Stimulated activated CD8-positive, alpha-beta memory T cell treated with anti-CD3 and anti-CD28 coated beads, Interleukin-4, amount 100 ng/mL, for 48 hours (primary cell): Measurements from ENCODE around the gene TEAD2.
"Not testable (repeated sequence)": the region's sequence is repeated elsewhere in the genome, so short reads cannot be mapped to it uniquely, and the experiment has no call there.

Source experiments
- DNase-seq: peaks from one replicate; pipeline ENCODE4 v3.0.0-alpha.2; 2020

Gene TEAD2

DNA sequence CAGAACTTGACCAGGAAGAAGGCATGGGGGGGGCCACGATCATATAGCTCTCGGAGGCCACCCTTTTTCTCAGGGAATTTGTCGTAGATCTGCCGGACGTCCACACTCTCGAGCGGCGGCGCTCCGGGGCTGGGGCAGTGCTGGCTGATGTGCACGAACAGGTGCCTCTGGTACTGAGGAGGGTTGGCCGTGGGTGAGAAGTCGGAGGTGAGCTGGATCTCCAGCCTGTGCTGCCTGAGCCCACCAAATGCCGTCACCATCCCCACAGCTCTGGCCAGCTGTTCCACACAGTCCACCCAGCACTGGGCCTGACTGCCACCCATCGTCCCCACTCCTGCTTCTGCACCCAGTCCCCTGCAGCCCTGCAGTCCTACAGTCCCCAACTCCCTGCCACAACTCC, 15.0 kb downstream of the TEAD2 start:
- no peak for DNase-seq

DNA sequence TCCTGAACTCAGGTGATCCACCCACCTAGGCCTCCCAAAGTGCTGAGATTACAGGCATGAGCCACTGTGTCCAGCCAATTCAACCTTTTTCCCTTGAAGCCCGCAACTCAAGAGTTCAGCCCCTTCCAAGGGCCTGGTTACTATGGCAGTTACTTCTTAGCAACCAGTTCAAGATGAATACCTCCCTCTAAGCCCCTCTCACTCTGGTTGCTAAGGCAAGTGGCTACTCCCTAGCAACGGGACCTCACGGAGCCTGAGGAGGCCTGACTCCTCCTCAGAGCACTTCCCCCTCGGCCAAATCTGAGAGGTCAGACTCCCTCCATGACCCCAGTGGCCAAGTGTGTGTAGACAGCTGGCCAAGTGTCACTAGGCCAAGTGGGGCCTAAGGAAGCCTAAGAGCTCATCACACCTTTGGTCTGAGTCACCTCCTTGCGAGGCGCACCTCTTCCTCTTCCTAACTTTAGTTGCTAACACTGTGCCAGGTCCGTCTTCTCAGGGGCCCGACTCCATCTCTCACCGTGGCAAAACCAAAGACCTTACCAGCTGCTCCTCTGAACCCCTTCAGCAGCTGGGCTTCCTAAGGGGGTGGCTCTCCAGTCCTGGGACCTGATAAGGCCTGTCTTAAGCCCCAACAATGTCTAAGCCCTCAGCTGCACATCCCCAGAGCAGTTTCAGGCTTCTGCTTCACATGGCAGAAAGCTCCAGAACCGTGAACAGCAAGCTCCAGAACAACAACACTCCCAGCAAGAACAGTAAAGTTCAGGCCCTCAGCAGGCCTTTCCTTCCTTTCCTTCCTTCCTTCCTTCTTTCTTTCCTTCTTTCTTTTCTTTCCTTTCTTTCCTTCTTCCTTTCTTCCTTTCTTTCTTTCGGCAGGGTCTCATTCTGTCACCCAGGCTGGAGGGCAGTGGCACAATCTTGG, 17.5 kb downstream of the TEAD2 start:
- no peak for DNase-seq

GRCh38 chr19:49343123-49343522, 19.1 kb downstream of the TEAD2 start:
- DNase-seq = no peak

DNA sequence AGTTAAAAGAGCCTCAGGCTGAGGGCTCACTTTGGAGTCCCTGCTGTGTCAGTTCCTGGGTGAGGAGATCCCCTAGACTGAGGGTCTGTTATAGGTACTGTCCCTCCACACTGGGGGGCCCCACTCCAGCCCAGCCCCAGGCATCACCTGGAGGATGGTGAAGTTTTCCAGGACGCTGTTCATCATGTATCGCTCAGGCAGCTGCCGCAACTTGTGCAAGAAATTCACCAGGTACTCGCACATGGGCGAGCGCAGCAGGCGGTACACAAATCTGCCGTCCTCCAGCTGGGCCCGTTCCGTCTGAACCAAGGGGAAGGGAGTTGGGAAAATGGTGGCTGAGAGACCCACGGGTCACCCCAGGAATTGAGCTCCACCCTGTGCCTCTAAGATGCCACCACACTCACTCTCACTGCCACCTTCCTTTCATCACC, 19.9 kb downstream of the TEAD2 start:
- DNase-seq = no peak

GRCh38 chr19:49340865-49341718, 21.1 kb downstream of the TEAD2 start:
- DNase-seq = no peak

DNA sequence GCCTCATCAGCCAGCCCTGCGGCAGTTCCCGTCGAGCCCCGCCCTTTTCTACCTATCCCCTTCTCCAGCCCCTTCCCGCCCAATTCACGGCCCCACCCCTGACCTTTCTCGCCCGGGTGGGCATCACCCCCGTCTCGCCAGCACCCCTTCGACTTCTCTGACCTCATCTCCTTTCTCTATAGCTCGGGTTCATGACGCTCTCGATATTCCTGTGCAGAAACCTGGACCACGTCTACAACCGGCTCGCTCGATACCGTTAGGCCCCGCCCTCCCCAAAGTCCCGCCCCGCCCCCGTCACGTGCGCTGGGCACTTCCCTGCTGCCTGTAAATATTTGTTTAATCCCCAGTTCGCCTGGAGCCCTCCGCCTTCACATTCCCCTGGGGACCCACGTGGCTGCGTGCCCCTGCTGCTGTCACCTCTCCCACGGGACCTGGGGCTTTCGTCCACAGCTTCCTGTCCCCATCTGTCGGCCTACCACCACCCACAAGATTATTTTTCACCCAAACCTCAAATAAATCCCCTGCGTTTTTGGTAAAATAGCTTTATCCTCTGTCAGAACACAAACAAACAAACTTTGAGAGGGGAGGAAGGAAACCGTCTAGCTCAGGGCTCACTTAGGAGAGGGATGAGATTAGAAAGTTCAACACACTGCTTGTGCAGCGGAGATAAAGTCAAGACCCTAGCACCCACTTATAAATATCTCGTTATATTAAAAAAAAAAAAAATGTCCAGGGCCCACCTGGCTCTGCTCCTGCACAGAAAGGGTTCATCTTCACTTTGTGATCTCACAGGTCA, 21.9 kb downstream of the TEAD2 start:
- DNase-seq = no peak

GRCh38 chr19:49339301-49340068, 22.7 kb downstream of the TEAD2 start:
- DNase-seq = no peak

DNA sequence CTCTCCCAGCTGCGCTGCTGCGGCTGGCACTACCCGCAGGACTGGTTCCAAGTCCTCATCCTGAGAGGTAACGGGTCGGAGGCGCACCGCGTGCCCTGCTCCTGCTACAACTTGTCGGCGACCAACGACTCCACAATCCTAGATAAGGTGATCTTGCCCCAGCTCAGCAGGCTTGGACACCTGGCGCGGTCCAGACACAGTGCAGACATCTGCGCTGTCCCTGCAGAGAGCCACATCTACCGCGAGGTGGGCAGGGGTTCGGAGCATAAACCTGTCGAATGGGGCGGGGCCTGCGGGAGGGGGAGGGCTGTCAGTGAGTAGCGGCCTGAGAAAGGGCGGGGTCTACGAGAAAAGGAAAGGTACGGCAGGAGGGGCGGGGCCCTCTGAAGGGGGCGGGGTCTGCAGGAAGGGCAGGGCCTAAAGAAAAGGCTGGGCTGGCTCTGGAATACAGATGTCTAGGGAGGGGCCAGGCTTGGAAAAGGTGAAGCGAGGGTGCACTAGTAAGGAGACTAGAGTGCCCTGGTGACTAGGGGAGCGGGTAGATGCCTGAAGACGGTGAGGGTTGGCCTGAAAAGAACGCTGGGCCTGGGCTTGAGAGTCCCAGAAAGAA, 23.4 kb downstream of the TEAD2 start:
- peak; percentile 64 for DNase-seq

GRCh38 chr19:49338023-49338677, 24.1 kb downstream of the TEAD2 start:
- DNase-seq = no peak

DNA sequence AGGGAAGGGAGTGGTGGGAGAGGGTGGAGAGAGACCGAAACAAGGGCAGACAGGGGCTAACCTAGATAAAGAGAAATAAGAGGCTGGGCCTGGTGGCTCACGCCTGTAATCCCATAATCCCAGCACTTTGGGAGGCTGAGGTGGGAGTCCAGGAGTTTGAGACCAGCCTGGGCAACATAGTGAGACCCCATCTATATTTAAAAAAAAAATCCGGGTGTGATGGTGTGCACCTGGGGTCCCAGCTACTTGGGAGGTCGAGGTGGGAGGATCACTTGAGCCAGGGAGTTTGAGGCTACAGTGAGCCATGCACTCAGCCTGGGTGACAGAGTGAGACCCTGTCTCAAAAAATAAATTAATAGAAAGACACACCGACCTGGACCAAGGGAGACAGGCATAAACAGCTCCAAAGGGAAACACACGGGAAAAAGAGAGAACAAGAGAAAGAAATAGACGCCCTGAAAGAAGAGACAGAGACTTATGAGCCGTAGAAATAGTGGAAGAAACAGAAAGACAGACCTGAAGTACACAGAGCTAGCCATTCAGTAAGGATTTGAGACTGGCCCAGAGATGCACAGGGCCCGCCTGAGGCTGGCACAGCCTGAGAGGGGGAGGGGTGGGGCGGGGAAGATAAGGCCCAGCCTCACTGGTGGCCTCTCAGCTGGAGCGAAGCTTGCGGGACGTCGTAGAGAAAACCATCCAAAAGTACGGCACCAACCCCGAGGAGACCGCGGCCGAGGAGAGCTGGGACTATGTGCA, 24.8 kb downstream of the TEAD2 start:
- DNase-seq = no peak

DNA sequence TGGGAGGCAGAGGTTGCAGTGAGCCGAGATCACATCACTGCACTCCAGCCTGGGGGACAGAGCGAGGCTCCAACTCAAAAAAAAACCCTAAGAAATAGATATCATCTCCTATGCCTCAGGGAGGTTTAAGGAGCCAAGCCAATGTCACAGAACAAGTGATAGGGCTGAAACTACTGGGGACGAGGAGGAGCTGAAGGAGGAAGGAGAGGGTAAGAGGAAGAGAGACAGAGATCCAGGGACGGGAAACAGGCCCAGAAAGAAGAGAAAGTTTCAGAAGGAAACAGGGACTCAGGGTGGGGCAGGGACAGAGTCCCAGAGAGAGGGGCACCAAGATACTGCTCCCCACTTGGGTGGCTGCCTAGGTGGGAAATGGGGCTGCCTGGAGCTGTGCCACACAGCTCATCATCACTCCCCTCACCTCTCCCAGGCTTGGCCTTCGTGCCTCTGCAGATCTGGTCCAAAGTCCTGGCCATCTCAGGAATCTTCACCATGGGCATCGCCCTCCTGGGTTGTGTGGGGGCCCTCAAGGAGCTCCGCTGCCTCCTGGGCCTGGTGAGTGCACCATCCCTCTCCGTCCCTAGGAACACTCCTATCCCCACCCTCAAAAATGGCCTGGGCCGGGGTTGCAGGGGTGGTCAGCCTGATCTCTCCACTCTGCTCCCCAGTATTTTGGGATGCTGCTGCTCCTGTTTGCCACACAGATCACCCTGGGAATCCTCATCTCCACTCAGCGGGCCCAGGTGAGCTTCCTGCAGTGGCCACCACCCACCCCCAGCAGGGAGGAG, 25.5 kb downstream of the TEAD2 start:
- no peak for DNase-seq

- peak; percentile 43 for DNase-seq
Observed at GRCh38 chr19:49335784-49336481, 26.3 kb downstream of the TEAD2 start.

GRCh38 chr19:49335071-49335783, 27.0 kb downstream of the TEAD2 start, which contains the start of gene CD37:
TSS of gene CD37 (plus strand) at chr19:49335406. CDS start at chr19:49335541, 135 bp downstream.
- peak; percentile 70 for DNase-seq

- DNase-seq = peak; percentile 75
Observed at GRCh38 chr19:49333811-49334288, 28.4 kb downstream of the TEAD2 start.

DNA sequence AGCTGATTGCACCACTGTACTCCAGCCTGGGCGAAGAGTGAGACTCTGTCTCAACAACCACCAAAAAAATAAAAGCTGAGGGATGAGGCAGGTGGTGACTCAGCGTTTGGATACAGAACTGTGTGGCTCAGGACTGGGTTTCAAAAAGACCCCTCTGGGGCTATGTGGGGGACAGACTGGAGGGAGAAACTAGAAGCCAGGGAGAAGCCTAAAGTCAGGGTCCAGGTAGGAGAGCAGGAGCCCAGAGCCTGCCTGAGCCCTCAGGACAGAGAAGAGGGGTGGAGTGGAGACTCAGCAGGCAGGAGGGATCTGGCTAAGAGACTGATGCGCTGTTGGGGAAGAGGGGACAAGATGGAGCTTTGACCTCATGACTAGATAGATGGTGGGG, 28.8 kb downstream of the TEAD2 start:
- DNase-seq = no peak

DNA sequence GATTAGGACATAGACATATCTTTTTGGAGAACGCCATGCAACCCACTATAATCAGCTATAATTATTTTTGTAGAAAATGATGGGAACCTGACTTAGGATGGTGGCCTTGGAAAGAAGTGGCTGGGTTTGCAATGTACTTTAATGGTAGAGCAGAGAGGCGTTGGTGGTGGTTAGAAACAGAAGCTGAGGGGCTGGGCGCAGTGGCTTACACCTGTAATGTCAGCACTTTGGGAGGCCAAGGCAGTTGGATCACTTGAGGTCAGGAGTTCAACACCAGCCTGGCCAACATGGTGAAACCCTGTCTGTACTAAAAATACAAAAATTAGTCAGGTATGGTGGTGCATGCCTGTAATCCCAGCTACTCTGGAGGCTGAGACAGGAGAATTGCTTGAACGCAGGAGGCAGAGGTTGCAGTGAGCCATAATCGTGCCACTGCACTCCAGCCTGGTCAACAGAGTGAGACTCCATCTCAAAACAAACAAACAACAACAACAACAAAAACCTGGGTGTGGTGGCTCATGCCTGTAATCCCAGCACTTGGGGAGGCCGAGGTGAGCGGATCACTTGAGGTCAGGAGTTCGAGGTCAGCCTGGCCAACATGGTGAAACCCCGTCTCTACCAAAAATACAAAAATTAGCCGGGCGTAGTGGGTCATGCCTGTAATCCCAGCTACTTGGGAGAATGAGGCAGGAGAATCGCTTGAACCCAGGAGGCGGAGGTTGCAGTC, 29.4 kb downstream of the TEAD2 start:
- not testable (repeated sequence) for DNase-seq

GRCh38 chr19:49331616-49332055, 30.6 kb downstream of the TEAD2 start:
- peak; percentile 69 for DNase-seq
